ENCODE results near the gene GNGT2.

Gene GNGT2

GRCh38 chr17:49229076-49229804, 18.9 kb upstream of the GNGT2 start:
- no peak for DNase-seq (ENCODE audit: low read depth)

- DNase-seq (ENCODE audit: low read depth): peak; percentile 68
Observed at GRCh38 chr17:49227436-49228261, 17.3 kb upstream of the GNGT2 start.

- DNase-seq (ENCODE audit: low read depth): no peak
Observed at GRCh38 chr17:49226771-49227435, 16.5 kb upstream of the GNGT2 start.

- DNase-seq (ENCODE audit: low read depth): no peak
Observed at GRCh38 chr17:49225554-49226236, 15.3 kb upstream of the GNGT2 start.

- DNase-seq (ENCODE audit: low read depth): no peak
Observed at GRCh38 chr17:49224997-49225337, 14.6 kb upstream of the GNGT2 start.

- DNase-seq (ENCODE audit: low read depth): no peak
Observed at GRCh38 chr17:49224198-49224996, 14.0 kb upstream of the GNGT2 start.

GRCh38 chr17:49223517-49224197, 13.3 kb upstream of the GNGT2 start:
- peak; percentile 68 for DNase-seq (ENCODE audit: low read depth)

- no peak for DNase-seq (ENCODE audit: low read depth)
Observed at GRCh38 chr17:49223168-49223516, 12.8 kb upstream of the GNGT2 start.

- no peak for DNase-seq (ENCODE audit: low read depth)
Observed at GRCh38 chr17:49219987-49220386, 9.6 kb upstream of the GNGT2 start.

- no peak for DNase-seq (ENCODE audit: low read depth)
Observed at GRCh38 chr17:49218941-49219913, 8.9 kb upstream of the GNGT2 start.

- no peak for DNase-seq (ENCODE audit: low read depth)
Observed at GRCh38 chr17:49217651-49218413, 7.5 kb upstream of the GNGT2 start.

- DNase-seq (ENCODE audit: low read depth): no peak
Observed at GRCh38 chr17:49216953-49217650, 6.7 kb upstream of the GNGT2 start.

GRCh38 chr17:49216482-49216881, 6.1 kb upstream of the GNGT2 start:
- DNase-seq (ENCODE audit: low read depth): no peak

- no peak for DNase-seq (ENCODE audit: low read depth)
Observed at GRCh38 chr17:49214676-49215360, 4.4 kb upstream of the GNGT2 start.

GRCh38 chr17:49213847-49214246, 3.5 kb upstream of the GNGT2 start:
- no peak for DNase-seq (ENCODE audit: low read depth)

- no peak for DNase-seq (ENCODE audit: low read depth)
Observed at GRCh38 chr17:49213399-49213798, 3.0 kb upstream of the GNGT2 start.

- no peak for DNase-seq (ENCODE audit: low read depth)
Observed at GRCh38 chr17:49209061-49209571, 1.3 kb downstream of the GNGT2 start.

- DNase-seq (ENCODE audit: low read depth): no peak
Observed at GRCh38 chr17:49204516-49204915, 5.9 kb downstream of the GNGT2 start.

All from activated T-cell treated with anti-CD3 and anti-CD28 coated beads for 48 hours (primary cell).